ENCODE results near the gene MAP6.

DNA sequence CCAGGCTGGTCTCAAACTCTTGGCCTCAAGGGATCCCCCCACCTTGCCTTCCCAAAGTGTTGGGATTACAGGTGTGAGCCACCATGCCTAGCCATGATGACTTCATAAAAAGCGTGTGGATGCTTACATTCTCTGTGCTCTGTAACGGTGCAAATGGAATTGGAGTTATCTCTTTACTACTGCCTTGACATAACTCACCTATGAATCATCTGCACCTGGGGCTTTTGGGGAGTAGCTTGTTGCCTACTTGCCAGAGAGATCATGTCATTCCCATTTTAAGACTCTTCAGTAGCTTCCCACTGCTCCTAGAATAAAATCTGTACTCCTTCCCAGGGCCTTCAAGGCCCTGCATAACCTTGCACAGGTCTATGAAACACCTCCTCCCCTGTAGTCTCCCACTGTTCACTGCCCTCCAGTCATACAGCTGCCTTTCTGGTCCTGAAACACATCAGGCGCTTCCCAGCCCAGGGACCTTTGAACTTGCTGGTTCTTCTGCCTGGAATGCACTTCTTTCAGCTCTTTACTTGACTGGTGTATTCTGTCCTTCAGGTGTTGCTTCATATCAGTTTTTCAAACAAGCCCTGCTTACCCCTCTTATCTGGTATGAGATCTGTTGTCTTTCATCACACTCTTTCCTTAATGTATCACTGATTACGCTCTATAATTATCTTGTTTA, 29.2 kb upstream of the MAP6 start:
- TF ChIP-seq, protein P1, sequence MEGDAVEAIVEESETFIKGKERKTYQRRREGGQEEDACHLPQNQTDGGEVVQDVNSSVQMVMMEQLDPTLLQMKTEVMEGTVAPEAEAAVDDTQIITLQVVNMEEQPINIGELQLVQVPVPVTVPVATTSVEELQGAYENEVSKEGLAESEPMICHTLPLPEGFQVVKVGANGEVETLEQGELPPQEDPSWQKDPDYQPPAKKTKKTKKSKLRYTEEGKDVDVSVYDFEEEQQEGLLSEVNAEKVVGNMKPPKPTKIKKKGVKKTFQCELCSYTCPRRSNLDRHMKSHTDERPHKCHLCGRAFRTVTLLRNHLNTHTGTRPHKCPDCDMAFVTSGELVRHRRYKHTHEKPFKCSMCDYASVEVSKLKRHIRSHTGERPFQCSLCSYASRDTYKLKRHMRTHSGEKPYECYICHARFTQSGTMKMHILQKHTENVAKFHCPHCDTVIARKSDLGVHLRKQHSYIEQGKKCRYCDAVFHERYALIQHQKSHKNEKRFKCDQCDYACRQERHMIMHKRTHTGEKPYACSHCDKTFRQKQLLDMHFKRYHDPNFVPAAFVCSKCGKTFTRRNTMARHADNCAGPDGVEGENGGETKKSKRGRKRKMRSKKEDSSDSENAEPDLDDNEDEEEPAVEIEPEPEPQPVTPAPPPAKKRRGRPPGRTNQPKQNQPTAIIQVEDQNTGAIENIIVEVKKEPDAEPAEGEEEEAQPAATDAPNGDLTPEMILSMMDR (IDR thresholded peaks at IDR 0.05): no peak
- no peak for TF ChIP-seq POLR2A (IDR thresholded peaks at IDR 0.05)

Measured in adrenal gland (tissue), 5 donors.